SKM-1 (cell line): ENCODE results near the gene PLEKHA7.

Experiments
- DNase-seq: peaks from one replicate; lab custom pipeline; 2025; ENCODE audit not compliant: unreplicated experiment; lab: John Stamatoyannopoulos, UW

PLEKHA7 gene

DNA sequence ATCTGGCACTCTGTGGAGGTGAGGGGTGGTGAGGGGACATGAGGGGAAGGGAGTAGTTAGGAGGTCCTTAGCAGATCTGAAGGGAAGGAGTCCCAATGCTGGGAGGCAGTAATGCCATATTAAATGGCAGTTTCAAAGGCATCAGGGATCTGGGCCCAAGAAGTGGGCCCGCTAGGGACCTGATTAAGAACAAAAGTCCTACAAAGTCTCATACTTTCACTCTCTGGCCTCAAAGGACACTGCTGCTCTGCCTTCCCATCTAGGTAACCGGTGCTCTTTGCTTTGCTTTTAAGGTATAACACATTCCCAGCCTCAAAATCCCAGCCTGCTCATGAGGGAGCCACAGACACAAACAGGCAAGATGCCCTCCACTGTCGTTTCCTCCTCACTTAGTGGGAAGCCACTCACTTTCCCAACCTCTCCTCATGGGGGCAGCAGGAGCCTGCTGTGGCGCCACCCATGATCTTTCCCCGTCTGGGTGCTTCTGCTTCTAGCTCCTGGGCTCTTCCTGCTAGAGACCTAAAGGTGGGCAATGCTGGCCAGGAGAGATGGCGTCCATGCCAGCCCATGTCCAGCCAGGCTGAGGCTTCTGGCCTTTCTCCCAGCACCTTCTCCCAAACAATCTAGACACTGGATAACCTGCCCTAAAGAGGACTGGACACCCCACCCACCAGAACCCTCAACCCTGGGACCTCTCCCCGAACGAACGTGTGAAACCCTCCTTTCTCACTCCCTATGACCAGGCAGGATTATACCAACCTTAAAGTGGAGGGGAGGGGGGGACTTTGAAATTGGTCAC is 68.3 kb downstream of the PLEKHA7 start:
- peak; percentile 56 for DNase-seq

DNA sequence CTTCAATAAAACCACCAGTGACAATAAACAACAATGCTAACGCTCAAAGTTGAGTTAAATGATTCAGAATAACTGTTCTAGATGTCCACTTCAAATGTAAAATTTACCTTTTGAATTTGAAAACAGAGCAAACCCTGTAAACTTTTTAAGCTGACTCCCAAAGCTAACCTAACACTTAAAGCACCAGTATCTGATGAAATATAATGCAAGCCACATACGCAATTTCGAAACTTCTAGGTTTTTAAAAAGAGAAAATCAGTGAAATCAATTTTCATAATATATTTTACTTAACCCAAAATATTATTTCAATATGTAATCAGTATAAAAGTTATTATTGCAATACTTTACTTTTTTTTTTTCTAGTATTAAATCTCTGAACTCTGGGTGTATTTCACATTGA is 71.3 kb downstream of the PLEKHA7 start:
- DNase-seq, result no peak

DNA sequence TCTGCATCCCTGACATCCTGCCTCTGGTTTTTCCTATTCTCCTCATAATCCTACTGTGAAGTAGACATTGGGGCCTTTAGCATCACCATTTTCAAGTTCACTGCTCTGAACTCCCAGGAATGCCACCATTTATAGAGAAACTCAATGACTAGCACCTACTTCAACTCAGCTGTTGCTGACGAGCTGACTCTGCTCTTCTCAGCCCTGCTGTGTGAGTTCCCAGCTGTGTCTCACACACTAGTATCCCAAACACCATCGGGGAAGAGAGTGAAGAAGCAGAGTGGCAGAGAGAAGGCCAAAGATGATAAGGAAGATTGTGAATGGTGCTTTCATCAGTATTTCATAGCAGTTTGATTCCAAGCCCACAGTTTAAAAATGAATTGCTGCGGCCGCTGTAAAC is 71.9 kb downstream of the PLEKHA7 start:
- no peak for DNase-seq

DNA sequence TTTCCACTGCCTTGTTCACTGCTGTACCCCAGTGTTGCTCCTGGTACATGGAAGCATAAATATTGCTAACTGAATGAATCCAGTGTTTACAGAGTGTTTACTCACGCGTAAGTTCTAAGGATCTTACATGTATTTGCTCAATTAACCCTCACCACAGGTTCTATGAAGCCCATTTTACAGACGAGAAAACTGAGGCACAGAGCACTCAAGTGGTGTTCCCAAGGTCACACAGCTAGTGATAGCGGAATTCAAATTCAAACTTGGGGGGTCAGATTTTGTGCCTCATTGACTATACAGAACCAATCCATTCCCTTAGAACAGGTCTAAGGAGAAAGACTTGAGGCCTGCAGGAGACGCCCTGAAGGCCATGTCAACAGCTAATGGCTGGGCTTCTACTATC is 72.3 kb downstream of the PLEKHA7 start:
- no peak for DNase-seq

DNA sequence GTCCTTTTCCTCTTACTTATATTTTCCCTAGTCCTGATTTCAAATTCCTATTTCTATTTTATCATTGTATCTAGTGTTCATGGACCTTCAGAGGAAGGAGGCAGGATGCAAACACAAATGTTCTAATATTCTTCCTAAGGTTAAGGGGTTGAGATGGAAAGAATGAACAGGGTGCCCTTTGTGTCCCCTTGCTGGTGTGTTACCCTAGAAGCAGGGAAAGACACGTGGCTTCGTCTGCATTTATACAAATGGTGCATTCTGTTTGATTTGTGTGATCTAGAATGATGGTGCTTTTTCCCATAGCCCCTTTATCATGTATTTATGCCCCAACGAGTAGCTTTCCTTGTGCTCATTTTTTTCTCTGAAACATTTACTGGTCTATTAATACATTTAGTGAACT is 76.2 kb downstream of the PLEKHA7 start:
- DNase-seq, result no peak

DNA sequence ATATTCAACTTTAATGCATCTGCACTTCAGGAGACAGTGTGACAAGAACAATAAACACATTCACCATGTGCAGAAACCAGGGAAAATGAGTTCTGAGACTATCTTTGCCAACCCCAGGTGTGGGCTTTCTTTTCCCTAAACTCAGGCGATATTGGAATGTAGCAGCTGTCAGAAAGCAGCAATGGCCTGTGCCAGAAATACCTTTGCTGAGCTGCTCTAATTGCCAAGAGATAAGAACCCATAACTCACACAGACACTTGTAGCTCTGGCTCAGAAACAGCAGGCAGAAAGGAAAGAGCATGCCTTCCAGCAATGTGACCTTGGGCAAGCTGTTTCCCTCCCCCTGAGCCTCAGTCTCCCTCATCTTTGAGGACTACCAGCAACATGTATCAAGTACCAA is 77.6 kb downstream of the PLEKHA7 start:
- no peak for DNase-seq

DNA sequence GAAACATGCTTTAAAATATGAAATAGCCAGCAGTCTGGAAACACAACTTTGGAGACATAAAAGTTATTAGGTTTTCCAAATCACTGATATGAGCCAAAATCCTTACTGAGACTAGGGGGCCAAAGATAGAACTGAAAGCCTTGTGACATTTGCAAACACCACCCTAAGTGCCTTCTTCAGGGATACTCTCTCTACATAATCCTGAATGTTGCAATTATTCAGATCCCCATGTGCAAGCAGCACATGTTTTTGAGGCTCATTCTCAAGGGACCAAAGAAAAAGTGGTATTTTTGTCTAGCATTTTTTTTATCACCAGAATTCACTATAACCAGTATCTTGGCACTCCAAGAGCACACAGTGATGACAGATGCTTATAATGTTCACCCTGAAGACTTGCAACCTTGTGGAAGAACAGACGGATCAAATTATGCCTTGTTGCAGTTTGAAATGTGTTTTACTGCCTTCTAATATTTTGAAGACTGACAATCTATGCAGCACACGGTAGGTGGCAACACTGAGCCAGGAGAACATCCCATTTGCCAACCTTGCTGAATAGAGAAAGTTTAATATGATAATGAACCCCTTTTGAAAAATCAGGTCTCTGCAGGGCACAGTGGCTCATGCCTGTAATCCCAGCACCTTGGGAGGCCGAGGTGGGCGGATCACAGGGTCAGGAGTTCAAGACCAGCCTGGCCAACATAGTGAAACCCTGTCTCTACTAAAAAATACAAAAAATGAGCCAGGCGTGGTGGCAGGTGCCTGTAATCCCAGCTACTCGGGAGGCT is 78.5 kb downstream of the PLEKHA7 start:
- peak; percentile 20 for DNase-seq

DNA sequence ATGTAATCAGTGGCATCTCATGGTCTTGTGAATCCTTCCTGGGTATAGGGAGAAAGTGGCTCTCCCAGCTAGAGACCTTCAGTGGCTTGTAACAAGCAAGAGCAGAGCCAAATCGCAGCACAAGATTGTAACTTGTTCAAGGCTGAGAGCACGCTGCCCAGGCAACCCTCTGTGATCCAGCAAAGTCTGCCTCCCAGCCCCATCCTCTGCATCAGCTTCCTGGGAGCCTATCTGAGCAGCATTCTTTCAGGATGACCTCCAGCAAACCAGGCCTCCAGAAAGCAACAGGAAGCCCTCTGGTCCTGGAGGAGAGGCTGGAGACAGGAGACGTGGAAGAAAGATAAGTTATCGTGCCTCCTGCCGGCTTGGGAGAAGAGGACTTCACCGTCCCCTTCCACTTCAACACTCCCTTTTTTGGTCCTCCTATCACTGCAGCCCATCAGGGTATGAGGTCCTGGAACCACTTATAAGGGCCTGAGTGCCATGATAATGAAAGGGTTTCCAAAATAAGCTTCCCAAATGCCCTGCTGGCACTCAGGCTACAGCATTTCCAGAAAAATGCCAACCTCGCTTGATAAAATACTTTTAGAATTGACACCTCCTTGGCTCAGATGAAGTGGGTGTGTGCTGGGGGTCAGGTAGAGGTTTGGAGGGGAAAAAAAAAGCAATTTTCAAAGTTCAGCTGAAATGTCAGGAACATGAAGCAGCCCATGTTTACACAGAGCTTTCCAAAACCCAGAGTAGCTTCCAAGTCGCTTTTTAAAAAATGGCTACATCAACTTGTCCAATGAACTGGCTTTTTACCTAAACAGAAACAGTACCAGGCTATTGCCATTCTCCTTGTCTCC is 80.2 kb downstream of the PLEKHA7 start:
- DNase-seq, result no peak

DNA sequence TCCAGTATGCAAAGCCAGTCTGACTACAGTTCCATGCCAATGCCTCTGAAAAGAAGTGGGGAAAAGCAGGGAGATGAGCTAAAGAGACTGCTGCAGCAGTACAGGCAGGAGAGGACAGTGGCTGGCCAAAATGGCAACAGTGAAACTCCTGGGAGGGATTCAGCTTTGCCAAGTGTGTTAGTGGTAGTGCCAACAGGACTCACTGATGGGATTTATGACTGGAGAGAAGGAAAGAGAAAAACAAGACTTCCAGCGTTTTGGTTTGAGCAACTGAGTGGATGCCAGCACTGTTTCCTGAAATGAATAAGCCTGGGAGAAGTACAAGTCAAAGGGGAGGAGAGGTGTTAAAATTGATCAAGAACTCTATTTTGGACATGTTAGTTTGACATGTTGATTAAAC is 80.9 kb downstream of the PLEKHA7 start:
- no peak for DNase-seq

DNA sequence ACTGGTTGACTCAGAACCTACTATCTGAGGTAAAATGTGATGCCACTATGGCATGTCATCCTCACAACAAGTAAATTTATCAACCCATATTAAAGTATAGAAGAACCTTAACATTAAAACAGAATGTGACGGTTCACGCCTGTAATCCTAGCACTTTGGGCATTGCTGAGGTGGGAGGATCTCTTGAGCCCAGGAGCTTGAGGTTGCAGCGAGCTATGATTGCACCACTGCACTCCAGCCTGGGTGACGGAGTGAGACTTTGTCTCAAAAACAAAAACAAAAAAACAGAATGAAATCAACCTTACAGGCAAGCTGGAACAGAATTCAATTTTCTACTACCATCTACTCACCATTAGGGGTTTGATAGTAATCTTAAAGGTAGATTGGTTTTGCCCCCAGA is 86.2 kb downstream of the PLEKHA7 start:
- no peak for DNase-seq

DNA sequence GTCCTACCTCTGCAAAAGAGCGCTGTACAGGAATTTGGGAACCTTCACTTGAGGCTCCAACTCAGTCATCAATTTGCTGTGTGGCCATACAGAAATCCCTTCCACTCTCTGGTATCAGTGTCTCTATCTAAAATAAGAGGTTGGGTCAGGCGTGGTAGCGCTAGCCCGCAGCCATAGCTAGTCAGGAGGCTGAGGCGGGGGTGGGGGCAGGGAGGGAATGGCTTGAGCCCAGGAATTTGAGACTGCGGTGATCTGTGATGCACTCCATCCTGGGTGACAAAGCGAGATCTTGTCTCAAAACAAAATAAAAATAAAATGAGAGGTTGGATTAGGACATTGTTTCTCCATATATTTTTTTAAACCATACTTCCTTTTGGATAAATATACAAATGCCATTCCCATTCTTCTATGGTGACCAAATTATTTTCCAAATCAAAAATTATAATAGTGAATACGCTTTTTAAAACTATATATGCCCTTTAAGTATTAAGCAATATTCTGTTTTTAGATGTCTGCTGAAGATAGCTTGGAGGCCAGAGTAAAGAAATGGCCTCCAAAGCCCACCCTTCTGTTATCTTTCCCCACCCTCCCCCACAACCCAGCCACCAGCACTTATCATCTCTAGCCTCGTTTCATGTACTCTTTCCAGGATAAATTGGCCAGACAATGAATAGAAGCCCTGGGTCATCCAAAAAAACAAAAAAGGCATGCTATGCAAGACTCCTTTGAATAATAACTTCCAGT is 87.2 kb downstream of the PLEKHA7 start:
- no peak for DNase-seq

DNA sequence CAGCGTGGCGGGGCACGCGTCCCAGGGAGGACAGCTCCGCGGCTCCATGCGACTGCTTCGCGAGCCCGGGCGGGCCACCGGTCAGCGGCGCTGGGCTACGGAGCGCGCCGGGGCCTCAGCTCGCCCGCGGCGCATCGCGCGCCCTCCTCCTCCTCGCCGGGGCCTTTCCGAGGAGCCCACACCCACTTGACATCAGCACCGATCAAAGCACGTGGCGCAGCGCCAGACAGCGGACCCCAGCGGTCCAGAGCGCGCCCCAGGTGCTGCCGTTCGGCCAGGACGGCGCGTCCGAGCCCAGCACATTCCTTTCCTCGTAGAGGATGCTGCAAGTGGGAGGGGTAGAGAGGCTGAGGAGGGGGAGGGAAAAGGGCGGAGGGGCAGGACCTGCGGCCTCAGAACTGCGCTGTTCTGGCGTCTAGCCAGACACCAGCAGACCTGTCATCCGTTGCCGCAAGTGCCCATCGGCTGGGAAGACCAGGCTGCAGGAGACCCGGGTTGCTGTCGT is 88.6 kb downstream of the PLEKHA7 start:
- DNase-seq, result no peak

DNA sequence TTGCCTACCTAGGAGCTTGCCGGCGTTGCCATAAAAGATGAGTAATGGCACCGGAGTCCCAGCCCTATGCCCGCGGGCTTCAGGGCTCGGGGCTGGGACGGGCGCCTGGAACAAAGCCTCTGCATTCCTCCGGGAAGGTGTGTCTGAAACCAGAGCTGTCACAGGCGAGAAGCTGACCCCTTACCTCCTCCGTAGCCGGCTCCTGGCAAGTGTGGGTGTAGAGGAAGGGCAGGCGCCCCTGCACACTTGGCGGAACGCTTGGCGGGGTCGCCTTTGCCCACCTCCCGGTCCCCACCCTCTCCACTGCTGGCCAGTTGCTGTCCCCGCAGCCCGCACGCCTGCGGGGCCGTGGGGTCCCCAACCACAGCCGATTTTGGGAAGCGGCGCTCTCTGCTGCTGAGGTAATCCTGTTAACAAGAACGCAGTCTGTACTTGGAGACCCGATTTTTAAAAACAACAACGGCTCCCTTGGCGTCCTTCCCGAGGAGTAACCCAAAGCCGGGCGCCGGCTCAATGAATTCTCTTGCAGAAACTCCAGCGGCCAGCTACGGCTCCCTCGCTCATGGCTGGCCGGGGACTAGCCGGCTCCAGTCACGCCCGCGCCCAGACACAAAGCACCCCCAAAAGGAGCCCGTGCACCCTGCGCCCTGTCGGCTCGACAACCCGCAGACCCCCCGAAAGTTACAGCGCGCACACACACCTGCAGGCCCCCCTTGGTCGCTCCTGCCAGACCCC is 89.2 kb downstream of the PLEKHA7 start:
- DNase-seq, result no peak

DNA sequence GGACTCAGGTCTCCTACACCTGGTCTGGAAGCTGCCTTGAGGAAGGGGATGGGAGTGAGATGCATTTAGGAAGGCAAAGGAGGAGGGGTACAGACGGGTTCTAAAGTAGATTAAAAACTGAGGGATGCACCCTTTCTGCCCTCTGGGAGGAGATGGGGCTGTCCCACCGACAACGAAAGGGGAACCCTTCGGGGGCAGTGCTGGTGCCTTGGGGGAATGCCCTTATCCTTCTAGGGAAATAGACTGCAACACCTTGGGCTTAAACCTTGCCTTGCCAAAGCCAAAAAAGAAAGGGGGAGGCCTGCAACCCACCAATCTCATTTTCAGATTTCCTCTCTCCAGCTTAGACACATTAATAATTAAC is 89.8 kb downstream of the PLEKHA7 start:
- DNase-seq, result no peak

DNA sequence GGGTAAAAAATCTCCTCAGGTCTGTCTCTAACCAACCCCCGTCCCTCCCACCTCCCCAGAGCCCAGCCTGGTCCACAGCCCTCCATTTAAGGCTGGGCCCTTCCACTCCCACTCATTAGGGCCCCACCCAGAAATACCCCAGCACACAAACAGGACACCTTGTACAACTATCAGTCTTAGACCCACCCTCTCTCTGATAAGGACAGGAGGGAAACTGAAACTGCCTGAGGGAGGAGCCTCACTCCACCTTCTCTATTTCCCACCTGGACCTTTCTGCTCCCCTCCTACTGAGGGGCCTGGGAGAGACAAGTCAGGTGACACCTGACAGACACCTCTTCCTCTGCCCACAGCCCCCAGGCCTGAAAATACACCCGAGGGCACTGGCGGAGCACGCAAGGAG is 90.2 kb downstream of the PLEKHA7 start:
- DNase-seq, result no peak

DNA sequence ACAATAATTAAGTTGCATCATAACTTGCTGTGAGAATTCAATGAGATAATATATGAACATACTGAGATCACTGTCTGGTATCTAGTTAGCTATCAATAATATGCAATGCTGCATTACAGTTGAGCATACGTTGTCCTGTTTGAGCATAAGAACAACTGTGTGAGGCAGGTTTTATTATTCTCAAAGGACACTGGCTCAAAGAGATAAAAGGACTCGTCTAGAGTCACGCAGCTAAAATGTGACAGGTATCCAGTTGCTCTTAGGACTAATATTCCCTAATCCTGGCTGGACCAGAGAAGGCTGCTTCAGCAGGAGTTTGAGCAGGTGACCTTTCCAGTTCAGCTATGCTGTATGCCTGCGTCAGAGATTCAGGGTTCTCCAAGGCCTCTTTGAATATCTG is 92.5 kb downstream of the PLEKHA7 start:
- DNase-seq, result no peak

DNA sequence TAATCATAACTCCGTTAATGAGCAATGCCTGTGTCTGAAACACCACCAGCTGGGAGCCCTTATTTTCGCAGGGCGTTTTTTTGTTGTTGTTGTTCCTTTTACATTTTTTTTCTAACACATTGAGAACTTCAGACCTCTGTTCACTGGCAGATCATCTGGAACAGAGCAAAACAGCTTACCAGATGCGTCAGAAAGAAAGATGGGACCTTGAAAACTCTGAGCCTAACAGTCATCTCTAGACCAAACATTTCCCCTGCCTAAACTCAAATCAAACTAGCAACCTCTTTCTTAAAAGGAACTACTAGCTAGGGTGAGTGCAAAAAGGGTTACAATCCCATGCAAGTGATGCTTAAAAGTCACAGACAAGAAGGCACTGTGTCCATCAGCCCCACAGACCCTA is 93.2 kb downstream of the PLEKHA7 start:
- no peak for DNase-seq

DNA sequence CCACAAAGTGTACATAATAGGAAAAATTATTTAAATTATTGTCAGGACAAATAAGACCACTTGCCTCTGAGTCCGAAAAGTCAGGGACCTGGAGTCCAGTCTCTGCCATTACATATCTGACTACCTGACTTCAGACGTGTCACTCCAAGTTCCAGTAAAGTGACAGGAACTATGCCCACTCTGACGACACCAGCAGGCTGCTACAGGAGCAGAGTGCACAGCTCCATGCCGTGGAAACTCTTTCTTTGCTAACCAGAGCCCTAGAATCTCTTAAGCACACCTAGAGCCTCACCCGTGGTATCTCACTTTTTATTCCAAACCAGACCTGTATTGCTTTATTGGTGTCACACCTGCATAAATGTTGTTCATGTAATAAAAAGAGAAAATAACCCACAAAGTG is 93.7 kb downstream of the PLEKHA7 start:
- no peak for DNase-seq

DNA sequence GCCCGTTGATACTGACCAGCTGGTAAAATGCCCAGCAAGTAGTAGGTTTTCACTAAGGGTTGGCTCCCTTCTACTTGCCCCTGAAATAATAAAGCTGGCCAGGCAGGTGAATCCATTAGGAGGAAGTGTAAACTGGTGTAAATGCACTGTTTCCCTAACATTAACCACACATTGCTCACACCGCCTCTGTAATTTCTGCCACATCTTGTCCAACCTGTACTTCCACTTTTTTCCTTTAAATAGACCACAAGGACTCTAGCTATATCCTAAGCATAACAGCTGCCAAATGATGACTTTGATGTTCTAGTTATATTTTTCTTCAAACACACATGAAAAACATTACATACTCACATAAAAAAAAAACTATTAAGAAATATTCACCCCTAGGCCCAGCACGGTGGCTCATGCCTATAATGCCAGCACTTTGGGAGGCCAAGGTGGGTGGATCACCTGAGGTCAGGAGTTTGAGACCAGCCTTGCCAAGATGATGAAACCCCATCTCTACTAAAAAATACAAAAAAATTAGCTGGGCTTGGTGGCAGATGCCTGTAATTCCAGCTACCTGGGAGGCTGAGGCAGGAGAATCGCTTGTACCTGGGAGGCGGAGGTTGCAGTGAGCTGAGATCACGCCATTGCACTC is 95.6 kb downstream of the PLEKHA7 start:
- peak; percentile 64 for DNase-seq

DNA sequence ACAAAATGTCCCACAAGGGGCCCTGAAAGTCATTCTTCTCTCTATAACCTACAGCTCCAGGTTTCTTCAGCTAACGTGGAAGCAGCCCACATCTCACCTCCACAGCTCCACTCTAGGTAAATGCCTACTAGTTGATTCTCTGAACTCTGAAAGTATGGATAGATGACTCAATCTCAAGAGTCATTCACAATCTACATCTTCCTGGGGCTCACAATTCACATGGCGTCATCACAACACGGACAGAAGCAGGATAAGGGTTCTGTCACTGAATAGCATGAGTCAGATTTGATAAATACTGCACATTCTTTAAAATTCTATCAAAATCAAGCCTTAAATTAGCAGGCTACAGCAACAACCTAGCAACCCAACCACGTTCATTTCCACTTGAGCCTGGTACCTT is 96.3 kb downstream of the PLEKHA7 start:
- DNase-seq, result no peak
